ENCODE results near the gene RIF1. TPM values are rescaled to one million over a fixed set of nuclear protein-coding genes. Genes with fewer than 3 reads are reported as not detected.

Gene RIF1
- total RNA-seq, 1 experiment from 2014 or later: 47.3 TPM

- no peaks in the 10 kb centered on the region for H3K27me3 Mint-ChIP-seq (ENCODE audit: insufficient read depth, unreplicated experiment)
- no peak overlapping the region for H3K27ac Mint-ChIP-seq (ENCODE audit: low read depth, unreplicated experiment)
- ChIA-PET POLR2A (no interaction called here), CTCF (interaction anchor here (0.7 kb wide), 1 partner anchor 500 kb away, joined by 3 read pairs; no protein-coding TSS in a partner anchor)
- no TSS peak for BruUV-seq (replicated peaks)
- H3K4me1 Mint-ChIP-seq (ENCODE audit: insufficient read depth, unreplicated experiment): no peaks in the 10 kb centered on the region
- H3K4me3 Mint-ChIP-seq (ENCODE audit: unreplicated experiment): no peak overlapping the region
- H3K36me3 Mint-ChIP-seq (ENCODE audit: insufficient read depth, unreplicated experiment): no peaks in the 10 kb centered on the region
- intact Hi-C loops (cut with micrococcal nuclease): no loop called here
- H3K9me3 Mint-ChIP-seq (ENCODE audit: unreplicated experiment): no peaks in the 10 kb centered on the region
- TF ChIP-seq, protein P1, sequence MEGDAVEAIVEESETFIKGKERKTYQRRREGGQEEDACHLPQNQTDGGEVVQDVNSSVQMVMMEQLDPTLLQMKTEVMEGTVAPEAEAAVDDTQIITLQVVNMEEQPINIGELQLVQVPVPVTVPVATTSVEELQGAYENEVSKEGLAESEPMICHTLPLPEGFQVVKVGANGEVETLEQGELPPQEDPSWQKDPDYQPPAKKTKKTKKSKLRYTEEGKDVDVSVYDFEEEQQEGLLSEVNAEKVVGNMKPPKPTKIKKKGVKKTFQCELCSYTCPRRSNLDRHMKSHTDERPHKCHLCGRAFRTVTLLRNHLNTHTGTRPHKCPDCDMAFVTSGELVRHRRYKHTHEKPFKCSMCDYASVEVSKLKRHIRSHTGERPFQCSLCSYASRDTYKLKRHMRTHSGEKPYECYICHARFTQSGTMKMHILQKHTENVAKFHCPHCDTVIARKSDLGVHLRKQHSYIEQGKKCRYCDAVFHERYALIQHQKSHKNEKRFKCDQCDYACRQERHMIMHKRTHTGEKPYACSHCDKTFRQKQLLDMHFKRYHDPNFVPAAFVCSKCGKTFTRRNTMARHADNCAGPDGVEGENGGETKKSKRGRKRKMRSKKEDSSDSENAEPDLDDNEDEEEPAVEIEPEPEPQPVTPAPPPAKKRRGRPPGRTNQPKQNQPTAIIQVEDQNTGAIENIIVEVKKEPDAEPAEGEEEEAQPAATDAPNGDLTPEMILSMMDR (IDR thresholded peaks at IDR 0.05; ENCODE audit: unreplicated experiment): no peak
- DNase-seq (ENCODE audit: unreplicated experiment): no peak
Observed at GRCh38 chr2:151525821-151526373, 116.2 kb downstream of the RIF1 start.

DNA sequence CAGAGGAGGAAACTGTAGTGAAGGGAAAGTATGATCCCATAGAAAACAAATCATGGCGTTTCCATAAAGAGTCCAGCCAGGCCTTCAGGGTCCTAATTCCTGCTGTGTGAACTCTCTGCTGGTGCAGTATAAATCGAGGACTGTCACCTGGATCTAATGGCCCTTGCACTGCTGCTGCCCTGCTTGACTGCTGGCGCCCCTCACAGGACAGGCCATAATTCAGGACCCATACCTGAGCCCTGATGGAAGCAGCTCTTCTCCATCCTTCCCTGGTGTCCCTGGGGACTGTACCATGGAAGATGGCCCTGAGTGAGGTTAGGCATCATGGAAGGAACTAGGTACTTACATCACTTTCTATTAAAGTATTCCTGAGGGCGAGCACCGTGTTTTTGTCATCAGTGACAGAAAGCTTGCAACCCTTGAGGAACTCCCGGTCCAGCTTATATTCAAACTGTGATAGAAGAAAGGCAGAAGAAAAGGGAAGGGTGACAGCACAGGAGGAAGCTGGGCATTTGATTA, 116.9 kb downstream of the RIF1 start:
- POLR2A ChIA-PET: no interaction called here
- TF ChIP-seq, protein P1 (IDR thresholded peaks at IDR 0.05; ENCODE audit: unreplicated experiment): no peak
- CTCF ChIA-PET: no interaction called here
- H3K4me3 Mint-ChIP-seq (ENCODE audit: unreplicated experiment): no peak overlapping the region
- no peak overlapping the region for H3K27ac Mint-ChIP-seq (ENCODE audit: low read depth, unreplicated experiment)
- no TSS peak for BruUV-seq (replicated peaks)
- intact Hi-C loops (cut with micrococcal nuclease): no loop called here
- no peaks in the 10 kb centered on the region for H3K36me3 Mint-ChIP-seq (ENCODE audit: insufficient read depth, unreplicated experiment)
- no peak for DNase-seq (ENCODE audit: unreplicated experiment)
- no peaks in the 10 kb centered on the region for H3K27me3 Mint-ChIP-seq (ENCODE audit: insufficient read depth, unreplicated experiment)
- H3K4me1 Mint-ChIP-seq (ENCODE audit: insufficient read depth, unreplicated experiment): no peaks in the 10 kb centered on the region
- no peaks in the 10 kb centered on the region for H3K9me3 Mint-ChIP-seq (ENCODE audit: unreplicated experiment)

Small RNAs within 50 kb of the gene (microRNA-seq; reads per million reads assigned to microRNA genes)
- gene MIR4773-1 (not detected), gene MIR4773-2 (not detected)

Other genes with a start within 250 kb of the RIF1 start
- 3.0 and 3.5 TPM in 2 replicates for gene RBM43, start 148.0 kb upstream of the RIF1 start, total RNA-seq (2022)
- 10.8 and 11.7 TPM in 2 replicates for gene NMI, start 120.2 kb upstream of the RIF1 start, total RNA-seq (2022)
- 1.8 and 3.7 TPM in 2 replicates for gene TNFAIP6, start 52.3 kb upstream of the RIF1 start, total RNA-seq (2022)